Parathyroid adenoma (tissue), 2 donors: ENCODE data around the gene TAOK3.

Source experiments
- H2AFZ ChIP-seq: fragments of 300-600 bp; sonication (generic); one replicate; pipeline ENCODE4 v1.7.0; 2017; ENCODE audit warnings: antibody characterized with exemption, mild to moderate bottlenecking
- H3K27ac ChIP-seq: fragments of 300-600 bp; sonication (generic); one replicate; pipeline ENCODE4 v1.7.0; 2017
- H3K27me3 ChIP-seq: fragments of 300-600 bp; sonication (generic); one replicate; pipeline ENCODE4 v1.7.0; 2017; ENCODE audit warnings: low read length; ENCODE audit not compliant: control insufficient read depth, insufficient read depth
- H3K36me3 ChIP-seq: fragments of 300-600 bp; sonication (generic); one replicate; pipeline ENCODE4 v1.7.0; 2017; ENCODE audit warnings: low read length; ENCODE audit not compliant: control insufficient read depth, insufficient read depth
- H3K4me1 ChIP-seq: fragments of 300-600 bp; sonication (generic); one replicate; pipeline ENCODE4 v1.7.0; 2017; ENCODE audit warnings: control low read depth
- H3K4me2 ChIP-seq: fragments of 300-600 bp; sonication (generic); one replicate; pipeline ENCODE4 v1.7.0; 2017; ENCODE audit warnings: low read length
- H3K4me3 ChIP-seq: fragments of 300-600 bp; sonication (generic); one replicate; pipeline ENCODE4 v1.7.0; 2017; ENCODE audit warnings: low read depth, low read length
- H3K79me2 ChIP-seq: fragments of 300-600 bp; sonication (generic); one replicate; pipeline ENCODE4 v1.7.0; 2017; ENCODE audit warnings: control low read depth
- H3K9ac ChIP-seq: fragments of 300-600 bp; sonication (generic); one replicate; pipeline ENCODE4 v1.7.0; 2017; ENCODE audit warnings: mild to moderate bottlenecking
- H3K9me3 ChIP-seq: fragments of 300-600 bp; sonication (generic); one replicate; pipeline ENCODE4 v1.7.0; 2017; ENCODE audit warnings: low read length; ENCODE audit not compliant: control insufficient read depth
- CTCF ChIP-seq: fragments of 300-600 bp; sonication (generic); IDR thresholded peaks from one replicate; pipeline ENCODE4 v1.7.0; 2017; ENCODE audit warnings: antibody characterized with exemption, mild to moderate bottlenecking
- donor health status: primary hyperparathyroidism.

Gene TAOK3

DNA sequence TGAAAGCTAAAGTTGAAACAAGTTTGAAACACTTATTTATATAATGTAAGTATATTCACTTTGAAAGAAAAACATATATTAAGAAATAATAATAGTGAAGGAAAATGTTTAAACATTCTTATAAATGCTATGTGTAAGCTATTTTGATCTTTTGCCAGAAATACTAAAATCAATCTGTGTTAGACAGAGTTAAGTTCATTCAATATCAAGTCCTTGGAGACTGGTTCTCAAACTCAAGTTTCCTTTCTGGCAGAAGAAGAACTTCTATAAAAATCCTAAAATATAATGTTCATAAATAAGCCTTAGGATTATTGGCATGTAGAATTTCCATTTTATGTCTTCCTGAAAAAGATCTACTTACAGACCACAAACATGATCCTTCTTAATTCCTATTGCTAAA, 45.3 kb downstream of the TAOK3 start:
- Histone ChIP-seq H2AFZ (no peak overlapping the region), H3K4me3 (no peak overlapping the region), H3K79me2 (peaks cover 2% of the 10 kb centered on the region), H3K27me3 (no peaks in the 10 kb centered on the region), H3K27ac (no peak overlapping the region), H3K9ac (no peak overlapping the region), H3K36me3 (no peaks in the 10 kb centered on the region), H3K4me1 (peaks cover 8% of the 10 kb centered on the region), H3K4me2 (no peak overlapping the region), H3K9me3 (no peaks in the 10 kb centered on the region)
- TF ChIP-seq CTCF, result no peak

DNA sequence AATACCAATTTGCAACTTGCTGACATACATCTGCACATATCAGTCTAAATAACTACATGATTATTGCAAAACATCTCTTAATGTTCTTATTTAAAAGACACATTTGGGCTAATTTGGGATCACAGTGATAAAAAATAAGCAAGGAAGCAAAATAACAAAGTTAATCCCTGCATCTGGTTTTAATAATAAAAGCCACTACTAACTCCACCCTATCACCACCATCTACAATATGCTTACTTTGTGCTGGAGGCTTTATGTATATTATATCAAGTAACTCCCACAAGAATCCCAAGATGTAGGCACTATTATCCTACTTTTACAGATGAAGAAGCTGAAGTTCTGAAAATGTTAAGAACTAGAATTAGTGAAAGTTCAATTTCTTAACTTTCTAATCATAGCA, 45.7 kb downstream of the TAOK3 start:
- H3K27ac ChIP-seq, result no peak overlapping the region
- no peak overlapping the region for H2AFZ ChIP-seq
- no peaks in the 10 kb centered on the region for H3K36me3 ChIP-seq
- H3K27me3 ChIP-seq, result no peaks in the 10 kb centered on the region
- H3K79me2 ChIP-seq, result peaks cover 2% of the 10 kb centered on the region
- no peak for TF ChIP-seq CTCF
- no peak overlapping the region for H3K4me3 ChIP-seq
- H3K4me2 ChIP-seq, result no peak overlapping the region
- peaks cover 8% of the 10 kb centered on the region for H3K4me1 ChIP-seq
- H3K9me3 ChIP-seq, result no peaks in the 10 kb centered on the region
- no peak overlapping the region for H3K9ac ChIP-seq

GRCh38 chr12:118325081-118325480, 47.6 kb downstream of the TAOK3 start:
- Histone ChIP-seq H2AFZ (no peak overlapping the region), H3K4me1 (peaks cover 8% of the 10 kb centered on the region), H3K79me2 (peaks cover 2% of the 10 kb centered on the region), H3K27ac (no peak overlapping the region), H3K9ac (no peak overlapping the region), H3K36me3 (no peaks in the 10 kb centered on the region), H3K27me3 (no peaks in the 10 kb centered on the region), H3K9me3 (no peaks in the 10 kb centered on the region), H3K4me2 (no peak overlapping the region), H3K4me3 (no peak overlapping the region)
- TF ChIP-seq CTCF, result no peak

DNA sequence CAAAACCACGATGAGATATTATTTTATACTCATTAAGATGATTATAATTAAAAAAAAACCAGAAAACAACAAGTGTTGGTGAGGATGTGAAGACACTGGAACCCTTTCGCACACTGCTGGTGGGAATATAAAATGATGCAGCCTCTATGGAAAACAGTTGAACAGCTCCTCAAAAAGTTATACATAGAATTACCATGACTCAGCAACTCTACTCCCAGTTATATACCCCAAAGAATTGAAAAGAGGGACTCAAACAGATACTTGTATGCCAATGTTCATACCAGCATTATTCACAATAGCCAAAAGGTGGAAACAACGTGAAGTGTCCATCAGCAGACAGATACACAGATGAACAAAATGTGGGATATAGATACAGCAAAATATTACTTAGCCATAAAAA, 53.1 kb downstream of the TAOK3 start:
- Histone ChIP-seq H3K79me2 (peaks cover 2% of the 10 kb centered on the region), H3K4me2 (no peak overlapping the region), H3K9me3 (no peaks in the 10 kb centered on the region), H3K4me1 (no peaks in the 10 kb centered on the region), H2AFZ (no peak overlapping the region), H3K9ac (no peak overlapping the region), H3K36me3 (no peaks in the 10 kb centered on the region), H3K27me3 (no peaks in the 10 kb centered on the region), H3K27ac (no peak overlapping the region), H3K4me3 (no peak overlapping the region)
- TF ChIP-seq CTCF, result no peak

DNA sequence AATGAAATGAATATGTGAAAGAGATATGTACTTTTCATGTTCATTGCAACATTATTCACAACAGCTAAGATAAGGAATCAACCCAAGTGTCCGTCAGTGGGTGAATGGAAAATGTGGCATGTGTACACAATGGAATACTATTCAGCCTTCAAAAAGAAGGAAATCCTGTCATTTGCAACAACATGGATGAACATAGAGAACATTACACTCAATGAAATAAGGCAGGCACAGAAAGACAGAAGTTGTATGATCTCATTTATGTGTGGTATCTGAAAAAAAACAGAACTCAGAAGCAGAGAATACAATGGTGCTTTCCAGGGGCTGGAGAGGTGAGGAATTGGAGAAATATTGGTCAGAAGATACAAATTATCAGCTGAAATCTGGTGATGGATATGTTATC, 54.0 kb downstream of the TAOK3 start:
- no peak overlapping the region for H2AFZ ChIP-seq
- no peak overlapping the region for H3K4me2 ChIP-seq
- H3K4me1 ChIP-seq, result no peaks in the 10 kb centered on the region
- no peaks in the 10 kb centered on the region for H3K9me3 ChIP-seq
- H3K9ac ChIP-seq, result no peak overlapping the region
- TF ChIP-seq CTCF, result no peak
- H3K79me2 ChIP-seq, result peaks cover 2% of the 10 kb centered on the region
- H3K27me3 ChIP-seq, result no peaks in the 10 kb centered on the region
- no peak overlapping the region for H3K27ac ChIP-seq
- no peak overlapping the region for H3K4me3 ChIP-seq
- H3K36me3 ChIP-seq, result no peaks in the 10 kb centered on the region
